Transverse colon (tissue), 4 donors: ENCODE data around the gene ARL11.

Experiments
- CTCF ChIP-seq, 5 experiments: fragments of 200-600 bp in 3 of 5; fragments of 450-650 bp in 2 of 5; sonication (generic) in 3 of 5; IDR thresholded peaks; 1 replicate in 2 of 5; 2 replicates in 3 of 5; pipeline ENCODE4 v1.5.1; 2016 to 2017; ENCODE audit warnings: antibody characterized with exemption in 5 of 5, inconsistent platforms in 3 of 5, mild to moderate bottlenecking in 2 of 5, moderate library complexity in 1 of 5
- EP300 ChIP-seq: sonication (generic); formaldehyde crosslinking; IDR thresholded peaks from one replicate; pipeline ENCODE4 v1.6.1; 2017; ENCODE audit warnings: antibody characterized with exemption, low read depth
- POLR2A ChIP-seq: fragments of 450-650 bp; IDR thresholded peaks from one replicate; pipeline ENCODE4 v1.6.1; 2016; ENCODE audit warnings: antibody characterized with exemption, mild to moderate bottlenecking, moderate library complexity
- POLR2AphosphoS5 ChIP-seq, 3 donors: sonication (generic); formaldehyde crosslinking; IDR thresholded peaks; one replicate each; pipeline ENCODE4 v1.6.1; 2016; ENCODE audit warnings: antibody characterized with exemption in 3 of 3

DNA sequence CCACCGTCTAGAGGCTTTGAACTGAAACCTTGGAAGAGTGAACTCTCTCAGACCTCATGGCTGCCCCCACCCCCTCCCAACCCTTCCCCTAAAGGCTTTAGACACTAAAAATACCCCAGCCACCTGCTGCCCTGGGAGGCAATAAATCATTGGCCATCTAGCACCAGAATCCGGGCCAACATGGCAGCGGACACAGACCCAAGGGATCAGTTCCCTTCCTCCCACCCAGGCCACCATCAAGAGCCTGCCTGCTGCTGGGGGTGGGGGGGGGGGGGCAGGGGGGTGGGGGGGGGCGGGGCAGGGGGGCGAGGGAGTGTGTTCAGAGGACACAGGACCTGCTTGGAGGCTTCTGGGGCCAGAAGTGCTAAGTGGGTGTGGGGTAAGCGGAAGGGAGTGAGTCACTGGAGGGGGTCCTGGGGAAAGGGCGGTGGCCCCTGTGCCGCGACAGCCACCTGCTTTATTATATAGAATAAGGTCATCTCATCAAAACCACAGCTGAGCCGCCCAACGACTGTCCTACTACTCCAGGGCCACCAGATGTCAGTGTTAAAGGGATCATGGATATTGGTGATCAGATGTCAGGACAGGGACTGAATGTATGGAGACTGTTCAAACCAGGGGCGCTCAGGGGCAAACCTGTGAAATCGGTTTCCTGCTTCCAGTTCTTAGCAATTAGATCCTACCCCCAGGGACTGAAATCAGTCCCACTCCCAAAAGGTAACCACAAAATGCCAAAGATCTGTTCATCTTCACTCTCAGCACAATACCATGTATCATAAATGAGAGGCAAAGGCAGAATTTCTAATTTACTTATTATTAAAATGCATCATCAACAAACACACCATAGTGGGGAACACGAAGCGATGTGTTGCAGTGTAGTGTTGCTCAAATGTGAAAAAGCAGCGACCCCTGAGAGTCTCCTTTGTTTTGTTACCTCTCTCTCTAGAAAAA, 24.3 kb downstream of the ARL11 start:
- TF ChIP-seq CTCF (IDR thresholded peaks at IDR 0.05) (peak; percentile 25 to 54 (median 52)), POLR2A (no peak), EP300 (no peak), POLR2AphosphoS5 (IDR thresholded peaks at IDR 0.05) (no peak)
